Mesendoderm (in vitro differentiated cells): ENCODE data around the gene ZNF827.
A peak's percentile ranks its signal among the peaks of the same experiment; 100 is the strongest.

Source experiments
- DNase-seq: peaks from one replicate; pipeline ENCODE4 v3.0.0; 2013
- H2AK5ac ChIP-seq: 2 replicates; pipeline ENCODE4 v1.6.1; 2013; ENCODE audit warnings: low read length, inconsistent platforms
- H2BK120ac ChIP-seq: 2 replicates; pipeline ENCODE4 v1.6.1; 2013; ENCODE audit warnings: low read depth, mild to moderate bottlenecking, low read length, moderate library complexity, mixed read lengths
- H2BK15ac ChIP-seq: replicated peaks from 2 replicates; pipeline ENCODE4 v1.6.1; 2013; ENCODE audit warnings: low read depth, mild to moderate bottlenecking, moderate library complexity
- H2BK5ac ChIP-seq: 2 replicates; pipeline ENCODE4 v1.6.1; 2013; ENCODE audit warnings: low read length, inconsistent platforms
- H3K18ac ChIP-seq: 2 replicates; pipeline ENCODE4 v1.6.1; 2013; ENCODE audit warnings: mild to moderate bottlenecking, low read length, mixed read lengths
- H3K23ac ChIP-seq: one replicate; pipeline ENCODE4 v1.6.1; 2013; ENCODE audit warnings: low read length
- H3K27ac ChIP-seq: 2 replicates; pipeline ENCODE4 v1.5.1; 2013; ENCODE audit warnings: low read depth, mild to moderate bottlenecking, inconsistent platforms, low read length, moderate library complexity
- H3K27me3 ChIP-seq: 2 replicates; pipeline ENCODE4 v1.6.1; 2013; ENCODE audit warnings: low read length, control low read depth, mild to moderate bottlenecking, inconsistent platforms; ENCODE audit not compliant: insufficient read depth, poor library complexity
- H3K36me3 ChIP-seq: 2 replicates; pipeline ENCODE4 v1.6.1; 2013; ENCODE audit warnings: low read length, inconsistent platforms; ENCODE audit not compliant: control insufficient read depth, insufficient read depth
- H3K4ac ChIP-seq: one replicate; pipeline ENCODE4 v1.6.1; 2013; ENCODE audit warnings: low read depth, mild to moderate bottlenecking, low read length, moderate library complexity
- H3K4me1 ChIP-seq: 2 replicates; pipeline ENCODE4 v1.6.1; 2013; ENCODE audit warnings: low read depth, low read length, inconsistent platforms; ENCODE audit not compliant: control insufficient read depth
- H3K4me2 ChIP-seq: 2 replicates; pipeline ENCODE4 v1.6.1; 2013; ENCODE audit warnings: low read length
- H3K4me3 ChIP-seq: 2 replicates; pipeline ENCODE4 v1.5.1; 2013; ENCODE audit warnings: mild to moderate bottlenecking, low read length
- H3K56ac ChIP-seq: one replicate; pipeline ENCODE4 v1.6.1; 2013; ENCODE audit warnings: low read length
- H3K79me1 ChIP-seq: 2 replicates; pipeline ENCODE4 v1.6.1; 2013; ENCODE audit warnings: low read length, inconsistent platforms
- H3K79me2 ChIP-seq: 2 replicates; pipeline ENCODE4 v1.6.1; 2013; ENCODE audit warnings: mild to moderate bottlenecking, low read length; ENCODE audit not compliant: control insufficient read depth, insufficient read depth
- H3K9ac ChIP-seq: 2 replicates; pipeline ENCODE4 v1.6.1; 2013; ENCODE audit warnings: low read length, inconsistent platforms
- H4K5ac ChIP-seq: one replicate; pipeline ENCODE4 v1.6.1; 2013; ENCODE audit warnings: low read length
- H4K8ac ChIP-seq: one replicate; pipeline ENCODE4 v1.6.1; 2013; ENCODE audit warnings: low read depth, mild to moderate bottlenecking, control low read depth, low read length, moderate library complexity
- WGBS: extraction: QIAGEN DNeasy Blood & Tissue Kit; methylation state at CpG from one replicate; pipeline ENCODE4 v1.1.7; 2013; ENCODE audit warnings: low lambda C conversion rate, missing lambda C conversion rate; ENCODE audit not compliant: insufficient coverage; ENCODE audit errors: extremely low coverage; 5-methylcytosine and 5-hydroxymethylcytosine counted together

ZNF827 gene

DNA sequence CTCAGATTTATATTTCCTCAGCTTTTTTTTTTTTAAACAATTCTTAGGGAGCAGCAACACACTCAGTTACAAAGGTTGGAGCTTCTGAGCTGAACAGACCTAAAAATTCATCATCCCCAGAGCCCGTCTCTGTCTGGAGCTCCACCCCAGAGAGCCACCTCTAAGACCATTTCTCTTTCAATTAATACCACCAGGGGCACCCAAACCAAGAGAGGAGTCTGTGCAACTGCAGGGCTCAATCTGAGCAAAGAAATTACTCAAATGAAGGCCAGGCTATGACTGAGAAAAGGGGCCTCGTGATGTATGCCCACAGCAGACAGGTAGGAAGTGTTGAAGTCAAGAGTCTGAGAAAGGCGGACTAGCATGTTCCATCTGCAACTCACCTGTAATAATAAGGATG, 163.2 kb downstream of the ZNF827 start:
- no peak overlapping the region for H3K18ac ChIP-seq
- H4K8ac ChIP-seq, result no peak overlapping the region
- H3K79me1 ChIP-seq, result no peaks in the 10 kb centered on the region
- H3K9ac ChIP-seq, result no peak overlapping the region
- no peak overlapping the region for H2BK5ac ChIP-seq
- H3K79me2 ChIP-seq, result no peaks in the 10 kb centered on the region
- no CpG with 5 or more reads among the region's 3 CpGs for WGBS
- H3K4me3 ChIP-seq, result no peak overlapping the region
- no peak overlapping the region for H4K5ac ChIP-seq
- H2BK15ac ChIP-seq, result no peak overlapping the region
- no peaks in the 10 kb centered on the region for H3K27me3 ChIP-seq
- H3K4me2 ChIP-seq, result no peak overlapping the region
- no peak overlapping the region for H3K56ac ChIP-seq
- no peak overlapping the region for H3K4ac ChIP-seq
- H2BK120ac ChIP-seq, result no peak overlapping the region
- no peak overlapping the region for H3K27ac ChIP-seq
- no peak overlapping the region for H3K23ac ChIP-seq
- peaks cover 3% of the 10 kb centered on the region for H3K4me1 ChIP-seq
- no peak overlapping the region for H2AK5ac ChIP-seq
- no peaks in the 10 kb centered on the region for H3K36me3 ChIP-seq
- DNase-seq, result peak; percentile 29

DNA sequence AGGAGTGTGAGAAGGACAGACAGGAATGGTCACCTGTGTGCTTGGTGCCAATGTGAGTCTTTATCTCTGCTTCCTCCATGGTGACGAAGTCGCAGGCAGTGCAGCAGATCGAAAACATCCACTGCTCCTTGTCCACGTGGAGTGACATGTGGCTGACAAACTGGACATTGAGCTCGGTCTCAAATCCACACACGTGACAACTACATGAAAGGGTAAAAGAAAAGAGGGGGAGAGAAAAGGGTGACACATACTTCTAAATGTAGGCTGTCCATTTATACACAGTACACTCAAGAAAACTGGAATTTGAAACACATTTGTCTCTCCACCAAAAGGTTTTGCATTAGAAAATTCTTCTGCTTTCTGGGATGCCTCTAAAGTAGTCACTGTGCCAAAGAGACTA, 164.2 kb downstream of the ZNF827 start:
- H3K56ac ChIP-seq, result no peak overlapping the region
- no peak overlapping the region for H4K8ac ChIP-seq
- no peak overlapping the region for H3K4me2 ChIP-seq
- no peak overlapping the region for H3K23ac ChIP-seq
- no peak overlapping the region for H3K9ac ChIP-seq
- no peaks in the 10 kb centered on the region for H3K79me1 ChIP-seq
- no peak overlapping the region for H3K18ac ChIP-seq
- no peaks in the 10 kb centered on the region for H3K36me3 ChIP-seq
- H3K27ac ChIP-seq, result no peak overlapping the region
- no CpG with 5 or more reads among the region's 6 CpGs for WGBS
- H2BK120ac ChIP-seq, result no peak overlapping the region
- H3K4me1 ChIP-seq, result peaks cover 3% of the 10 kb centered on the region
- no peaks in the 10 kb centered on the region for H3K27me3 ChIP-seq
- H2BK15ac ChIP-seq, result no peak overlapping the region
- H3K4me3 ChIP-seq, result no peak overlapping the region
- no peak overlapping the region for H4K5ac ChIP-seq
- no peak overlapping the region for H2BK5ac ChIP-seq
- H3K79me2 ChIP-seq, result no peaks in the 10 kb centered on the region
- no peak overlapping the region for H2AK5ac ChIP-seq
- no peak for DNase-seq
- H3K4ac ChIP-seq, result no peak overlapping the region

GRCh38 chr4:145773581-145774234, 164.9 kb downstream of the ZNF827 start:
- H4K5ac ChIP-seq, result no peak overlapping the region
- no peaks in the 10 kb centered on the region for H3K27me3 ChIP-seq
- no peak overlapping the region for H3K4me3 ChIP-seq
- H3K18ac ChIP-seq, result no peak overlapping the region
- H3K27ac ChIP-seq, result no peak overlapping the region
- no peak overlapping the region for H3K23ac ChIP-seq
- H3K56ac ChIP-seq, result no peak overlapping the region
- H3K36me3 ChIP-seq, result no peaks in the 10 kb centered on the region
- no peaks in the 10 kb centered on the region for H3K79me1 ChIP-seq
- H2BK15ac ChIP-seq, result no peak overlapping the region
- H4K8ac ChIP-seq, result no peak overlapping the region
- H3K79me2 ChIP-seq, result no peaks in the 10 kb centered on the region
- no peak overlapping the region for H3K9ac ChIP-seq
- no peak overlapping the region for H2BK120ac ChIP-seq
- WGBS, result no CpG with 5 or more reads among the region's 6 CpGs
- no peak for DNase-seq
- H2BK5ac ChIP-seq, result no peak overlapping the region
- H3K4me2 ChIP-seq, result no peak overlapping the region
- no peak overlapping the region for H3K4ac ChIP-seq
- peaks cover 3% of the 10 kb centered on the region for H3K4me1 ChIP-seq
- no peak overlapping the region for H2AK5ac ChIP-seq

GRCh38 chr4:145772347-145772746, 166.3 kb downstream of the ZNF827 start:
- H2AK5ac ChIP-seq, result no peak overlapping the region
- no peak overlapping the region for H3K23ac ChIP-seq
- no peak overlapping the region for H4K8ac ChIP-seq
- H3K4me1 ChIP-seq, result peaks cover 3% of the 10 kb centered on the region
- H4K5ac ChIP-seq, result no peak overlapping the region
- H3K27me3 ChIP-seq, result no peaks in the 10 kb centered on the region
- no peak overlapping the region for H3K56ac ChIP-seq
- H2BK5ac ChIP-seq, result no peak overlapping the region
- no peak overlapping the region for H3K9ac ChIP-seq
- no peak overlapping the region for H3K4ac ChIP-seq
- H3K4me2 ChIP-seq, result no peak overlapping the region
- H3K27ac ChIP-seq, result no peak overlapping the region
- H3K4me3 ChIP-seq, result no peak overlapping the region
- DNase-seq, result no peak
- no CpG with 5 or more reads among the region's 2 CpGs for WGBS
- no peak overlapping the region for H3K18ac ChIP-seq
- H2BK15ac ChIP-seq, result no peak overlapping the region
- no peaks in the 10 kb centered on the region for H3K79me2 ChIP-seq
- no peaks in the 10 kb centered on the region for H3K36me3 ChIP-seq
- H2BK120ac ChIP-seq, result no peak overlapping the region
- H3K79me1 ChIP-seq, result no peaks in the 10 kb centered on the region

GRCh38 chr4:145770124-145770523, 168.5 kb downstream of the ZNF827 start:
- no peak overlapping the region for H4K5ac ChIP-seq
- no peak overlapping the region for H3K9ac ChIP-seq
- H2BK5ac ChIP-seq, result no peak overlapping the region
- no peak overlapping the region for H3K4me2 ChIP-seq
- no peak overlapping the region for H3K23ac ChIP-seq
- no peak overlapping the region for H2BK120ac ChIP-seq
- no peak overlapping the region for H3K27ac ChIP-seq
- H2AK5ac ChIP-seq, result no peak overlapping the region
- no peaks in the 10 kb centered on the region for H3K27me3 ChIP-seq
- no peak overlapping the region for H2BK15ac ChIP-seq
- no CpG with 5 or more reads among the region's 4 CpGs for WGBS
- H3K4ac ChIP-seq, result no peak overlapping the region
- peaks cover 2% of the 10 kb centered on the region for H3K36me3 ChIP-seq
- H3K79me1 ChIP-seq, result no peaks in the 10 kb centered on the region
- no peaks in the 10 kb centered on the region for H3K79me2 ChIP-seq
- peaks cover 3% of the 10 kb centered on the region for H3K4me1 ChIP-seq
- no peak overlapping the region for H3K56ac ChIP-seq
- no peak overlapping the region for H3K4me3 ChIP-seq
- H3K18ac ChIP-seq, result no peak overlapping the region
- no peak overlapping the region for H4K8ac ChIP-seq
- no peak for DNase-seq

GRCh38 chr4:145769450-145770037, 169.1 kb downstream of the ZNF827 start:
- no peak overlapping the region for H3K4me3 ChIP-seq
- H2BK15ac ChIP-seq, result no peak overlapping the region
- no peak overlapping the region for H2BK5ac ChIP-seq
- H3K79me2 ChIP-seq, result no peaks in the 10 kb centered on the region
- WGBS, result no CpG with 5 or more reads among the region's 2 CpGs
- no peak overlapping the region for H3K27ac ChIP-seq
- no peaks in the 10 kb centered on the region for H3K79me1 ChIP-seq
- H4K5ac ChIP-seq, result no peak overlapping the region
- H2AK5ac ChIP-seq, result no peak overlapping the region
- H3K4ac ChIP-seq, result no peak overlapping the region
- no peak overlapping the region for H3K56ac ChIP-seq
- H3K4me2 ChIP-seq, result no peak overlapping the region
- no peak overlapping the region for H3K23ac ChIP-seq
- H3K18ac ChIP-seq, result no peak overlapping the region
- DNase-seq, result no peak
- H3K4me1 ChIP-seq, result peaks cover 3% of the 10 kb centered on the region
- peaks cover 2% of the 10 kb centered on the region for H3K36me3 ChIP-seq
- H3K27me3 ChIP-seq, result no peaks in the 10 kb centered on the region
- H4K8ac ChIP-seq, result no peak overlapping the region
- H2BK120ac ChIP-seq, result no peak overlapping the region
- H3K9ac ChIP-seq, result no peak overlapping the region
